NB4 (cell line): ENCODE results near the gene ASB18.

ENCODE experiments used
- DNase-seq: peaks from one replicate; pipeline ENCODE4 v3.0.0; 2010; ENCODE audit warnings: low read depth
- H3K4me3 ChIP-seq: one replicate; pipeline ENCODE4 v1.5.1; 2011; ENCODE audit warnings: mild to moderate bottlenecking, low read depth, low read length, moderate library complexity
- MYC ChIP-seq: IDR thresholded peaks from 2 replicates; pipeline ENCODE4 v1.6.1; 2011; ENCODE audit warnings: low read depth, low read length
- POLR2A ChIP-seq: IDR thresholded peaks from 2 replicates; pipeline ENCODE4 v1.6.1; 2011; ENCODE audit warnings: mild to moderate bottlenecking; ENCODE audit not compliant: insufficient read length; ENCODE audit errors: extremely low read depth
- TF ChIP-seq, protein P1 (sequence below): IDR thresholded peaks from 2 replicates; pipeline ENCODE4 v1.6.1; 2011; ENCODE audit warnings: low read depth, low read length
- TF ChIP-seq, protein P2 (sequence below): IDR thresholded peaks from one replicate; pipeline ENCODE4 v1.5.1; 2012; ENCODE audit warnings: low read depth, low read length

ASB18 gene

GRCh38 chr2:236162031-236162845, 102.0 kb downstream of the ASB18 start:
- TF ChIP-seq, protein P1, sequence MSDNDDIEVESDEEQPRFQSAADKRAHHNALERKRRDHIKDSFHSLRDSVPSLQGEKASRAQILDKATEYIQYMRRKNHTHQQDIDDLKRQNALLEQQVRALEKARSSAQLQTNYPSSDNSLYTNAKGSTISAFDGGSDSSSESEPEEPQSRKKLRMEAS = no peak
- TF ChIP-seq POLR2A (no peak), MYC (no peak)
- TF ChIP-seq, protein P2, sequence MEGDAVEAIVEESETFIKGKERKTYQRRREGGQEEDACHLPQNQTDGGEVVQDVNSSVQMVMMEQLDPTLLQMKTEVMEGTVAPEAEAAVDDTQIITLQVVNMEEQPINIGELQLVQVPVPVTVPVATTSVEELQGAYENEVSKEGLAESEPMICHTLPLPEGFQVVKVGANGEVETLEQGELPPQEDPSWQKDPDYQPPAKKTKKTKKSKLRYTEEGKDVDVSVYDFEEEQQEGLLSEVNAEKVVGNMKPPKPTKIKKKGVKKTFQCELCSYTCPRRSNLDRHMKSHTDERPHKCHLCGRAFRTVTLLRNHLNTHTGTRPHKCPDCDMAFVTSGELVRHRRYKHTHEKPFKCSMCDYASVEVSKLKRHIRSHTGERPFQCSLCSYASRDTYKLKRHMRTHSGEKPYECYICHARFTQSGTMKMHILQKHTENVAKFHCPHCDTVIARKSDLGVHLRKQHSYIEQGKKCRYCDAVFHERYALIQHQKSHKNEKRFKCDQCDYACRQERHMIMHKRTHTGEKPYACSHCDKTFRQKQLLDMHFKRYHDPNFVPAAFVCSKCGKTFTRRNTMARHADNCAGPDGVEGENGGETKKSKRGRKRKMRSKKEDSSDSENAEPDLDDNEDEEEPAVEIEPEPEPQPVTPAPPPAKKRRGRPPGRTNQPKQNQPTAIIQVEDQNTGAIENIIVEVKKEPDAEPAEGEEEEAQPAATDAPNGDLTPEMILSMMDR = no peak
- H3K4me3 ChIP-seq = no peak overlapping the region
- no peak for DNase-seq

DNA sequence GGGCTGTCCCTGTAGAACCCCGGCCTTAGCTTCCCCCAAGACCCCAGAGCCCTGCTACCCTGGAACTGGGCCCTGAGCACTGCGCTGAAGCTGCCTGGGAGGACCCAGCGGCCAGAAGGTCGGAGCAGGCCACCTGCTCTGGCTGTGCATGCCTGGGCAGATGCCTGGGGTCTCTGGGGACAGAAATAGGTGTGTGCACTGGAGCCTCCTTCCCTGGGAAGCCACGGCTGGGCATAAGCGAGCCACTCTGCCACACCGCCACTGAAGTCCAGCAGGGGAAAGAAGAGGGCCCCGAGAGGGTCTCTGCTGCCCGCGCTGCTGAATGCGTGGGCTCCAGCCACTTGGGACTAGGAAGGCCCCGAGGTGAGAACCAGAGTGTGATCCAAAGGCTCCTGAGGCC, 102.7 kb downstream of the ASB18 start:
- no peak overlapping the region for H3K4me3 ChIP-seq
- DNase-seq = no peak
- TF ChIP-seq MYC (no peak), POLR2A (no peak)
- TF ChIP-seq, protein P2 = no peak
- TF ChIP-seq, protein P1 = no peak

DNA sequence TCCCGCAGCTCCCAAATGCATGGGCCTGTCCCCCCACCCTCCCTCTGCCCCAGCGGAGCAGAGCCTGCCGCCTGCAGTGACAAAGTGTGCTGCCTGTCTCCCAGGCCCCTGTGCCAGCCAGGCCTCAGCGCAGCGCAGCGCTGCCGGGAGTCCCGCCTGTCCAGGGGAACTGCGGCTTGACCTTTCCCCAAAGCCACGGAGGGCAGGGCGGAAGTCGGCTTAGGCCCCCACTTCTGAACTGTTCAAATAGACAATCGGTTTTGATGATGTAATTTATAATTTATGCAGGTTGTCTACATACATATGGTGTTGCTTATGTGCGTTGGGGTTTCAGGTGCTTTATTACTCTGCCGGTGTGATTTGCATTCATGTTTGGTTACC, 103.1 kb downstream of the ASB18 start:
- TF ChIP-seq, protein P1 = no peak
- no peak for TF ChIP-seq POLR2A
- TF ChIP-seq, protein P2 = no peak
- no peak for TF ChIP-seq MYC
- DNase-seq = no peak
- H3K4me3 ChIP-seq = no peak overlapping the region

- DNase-seq = no peak
- no peak overlapping the region for H3K4me3 ChIP-seq
- TF ChIP-seq POLR2A (no peak), MYC (no peak)
- TF ChIP-seq, protein P2 = no peak
- TF ChIP-seq, protein P1 = no peak
These were observed 103.7 kb downstream of the ASB18 start for GRCh38 chr2:236160366-236161081.

GRCh38 chr2:236159778-236160170, 104.4 kb downstream of the ASB18 start:
- H3K4me3 ChIP-seq = no peak overlapping the region
- DNase-seq = no peak

More at GRCh38 chr2:236159778-236160170, 104.4 kb downstream of the ASB18 start:
- TF ChIP-seq, protein P1 = no peak
- TF ChIP-seq POLR2A (no peak), MYC (no peak)
- TF ChIP-seq, protein P2 = no peak
